Right ventricle myocardium superior (tissue), 1 donor: ENCODE measurements around the gene RYR2. TPM values are rescaled to one million over a fixed set of nuclear protein-coding genes. Genes with fewer than 3 reads are reported as not detected.

Source experiments
- ATAC-seq: fragments of 200-7000 bp; cut with Tn5 transposase; one replicate; pipeline ENCODE4 v1.9.1; 2020; ENCODE audit warnings: mild to moderate bottlenecking; ENCODE audit not compliant: poor library complexity
- DNase-seq: peaks from one replicate; pipeline ENCODE4 v3.0.0-alpha.2; 2020
- intact Hi-C: fragments of 100-400 bp; cut with DNase I; formaldehyde crosslinking; loops from one replicate; pipeline ENCODE4 v1.11.2; 2022
- total RNA-seq: library from RNA; stranded (reverse); fragmentation: NEBNext Ultra II Directional; extraction: Animal tissue kit (Norgen Biotek cat#: 25700); gene quantifications from one replicate; pipeline ENCODE4 v1.2.1, GENCODE V29; 2021
- donor health status: DM: no; HTN: yes; CAD: no; lungs with severe emphysema.

Gene RYR2
- total RNA-seq, 1 donor from 2014 or later, result 744 TPM

DNA sequence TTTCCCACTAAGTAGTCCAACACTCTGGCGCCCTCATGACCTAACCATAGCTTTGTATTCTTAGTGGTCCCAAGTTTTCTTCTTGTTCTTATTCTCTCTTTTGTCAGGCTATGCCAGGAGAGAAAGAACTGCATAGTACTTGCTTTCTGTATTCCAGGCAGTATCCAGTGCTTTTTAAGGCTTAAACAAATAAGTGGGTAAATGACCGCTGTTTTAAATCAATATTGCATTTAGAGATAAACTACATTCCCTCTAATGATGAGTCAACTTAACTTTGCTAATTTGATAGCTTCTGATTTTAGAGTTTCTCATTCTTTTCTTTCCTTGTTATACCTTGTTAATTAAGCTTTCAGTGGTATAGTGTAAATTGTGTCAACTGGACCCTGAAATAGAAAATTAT lies 709.1 kb downstream of the RYR2 start:
- intact Hi-C loops, result no loop called here
- DNase-seq (no peak), ATAC-seq (no peak)

DNA sequence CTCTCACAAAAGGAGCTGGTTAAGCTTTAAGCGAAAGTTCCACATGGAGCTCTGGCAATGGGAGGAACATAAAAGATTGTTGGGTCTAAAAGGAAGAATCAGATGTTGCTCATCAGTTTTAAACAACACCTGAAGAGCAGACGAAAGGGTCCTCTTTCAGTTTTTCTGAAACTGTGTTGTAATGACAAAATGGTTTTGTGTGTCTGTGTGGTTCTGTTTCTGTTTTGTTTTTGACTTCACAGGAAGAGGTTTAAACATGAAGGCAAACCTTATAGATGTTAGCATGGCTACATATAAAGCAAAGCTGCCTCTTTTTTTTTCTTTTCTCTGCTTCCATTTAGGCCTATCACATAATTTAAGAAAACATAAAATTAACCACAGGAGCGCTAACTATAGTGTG lies 712.6 kb downstream of the RYR2 start:
- ATAC-seq (no peak), DNase-seq (no peak)
- intact Hi-C loops, result no loop called here

DNA sequence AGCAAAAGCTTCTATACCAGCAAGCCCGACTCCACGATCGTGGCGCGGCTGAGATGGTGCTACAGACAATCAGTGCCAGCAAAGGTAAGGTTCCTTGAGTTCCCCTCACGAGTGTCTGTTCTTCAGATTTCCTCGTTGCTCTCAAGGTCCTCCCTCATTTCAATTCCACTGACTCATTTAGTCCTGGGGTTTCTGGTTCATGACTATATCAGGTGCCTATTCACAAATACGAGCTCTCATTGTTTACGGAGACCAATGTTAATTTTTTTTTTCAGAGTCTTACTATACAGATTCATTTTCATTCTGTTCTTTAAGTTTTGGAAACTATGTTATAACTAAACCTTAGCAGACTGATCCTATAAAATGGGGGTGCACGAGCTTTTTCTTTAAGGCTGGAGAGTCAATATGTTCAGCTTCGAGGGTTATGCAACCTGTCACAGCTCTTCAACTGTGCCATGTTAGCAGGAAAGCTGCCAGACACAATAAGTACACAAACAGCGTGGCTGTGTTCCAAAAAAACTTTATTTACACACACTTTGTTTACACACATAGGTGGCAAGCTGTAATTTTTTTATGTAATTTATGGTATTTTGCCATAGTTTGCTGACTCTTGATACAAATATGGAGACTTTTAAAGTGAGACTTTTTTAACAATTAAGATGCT lies 714.5 kb downstream of the RYR2 start:
- intact Hi-C loops, result no loop called here
- ATAC-seq, result no peak
- no peak for DNase-seq

DNA sequence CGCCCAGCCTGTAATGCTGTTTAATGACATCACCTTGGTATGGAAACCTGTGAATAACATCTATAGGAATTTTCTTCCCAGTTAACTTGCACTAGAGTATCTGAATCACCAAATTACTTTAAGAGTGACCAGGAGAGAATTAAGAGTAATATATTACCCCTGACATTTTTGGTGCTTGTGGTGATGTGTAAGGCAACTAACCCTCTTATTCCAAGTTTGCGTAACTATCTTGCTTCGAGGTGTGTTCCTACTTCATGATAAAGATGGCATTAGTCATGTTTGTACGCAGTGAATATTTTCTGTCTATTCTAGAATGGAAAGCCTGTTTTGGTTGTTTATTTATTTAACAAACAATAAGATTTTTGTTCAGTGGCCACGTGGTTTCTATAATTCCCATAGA lies 717.4 kb downstream of the RYR2 start:
- ATAC-seq (no peak), DNase-seq (no peak)
- intact Hi-C loops, result no loop called here

DNA sequence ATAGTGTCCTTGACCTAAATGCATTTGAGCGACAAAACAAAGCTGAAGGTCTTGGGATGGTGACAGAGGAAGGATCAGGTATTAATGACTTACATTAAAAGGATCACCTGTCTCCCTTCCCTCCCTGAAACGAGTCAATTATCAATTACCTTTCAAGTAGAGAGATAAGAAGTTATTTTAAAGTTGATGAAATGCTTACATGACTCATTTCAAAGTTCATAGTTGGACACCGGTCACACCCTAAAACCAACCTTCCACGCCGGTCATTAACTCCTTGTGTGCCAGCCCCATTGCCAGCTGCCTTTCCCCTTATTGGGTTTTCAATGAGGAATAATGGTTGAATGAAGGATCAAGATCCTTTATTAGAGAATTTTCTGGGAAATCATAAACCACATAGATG lies 719.0 kb downstream of the RYR2 start:
- ATAC-seq, result peak; percentile 11

DNA sequence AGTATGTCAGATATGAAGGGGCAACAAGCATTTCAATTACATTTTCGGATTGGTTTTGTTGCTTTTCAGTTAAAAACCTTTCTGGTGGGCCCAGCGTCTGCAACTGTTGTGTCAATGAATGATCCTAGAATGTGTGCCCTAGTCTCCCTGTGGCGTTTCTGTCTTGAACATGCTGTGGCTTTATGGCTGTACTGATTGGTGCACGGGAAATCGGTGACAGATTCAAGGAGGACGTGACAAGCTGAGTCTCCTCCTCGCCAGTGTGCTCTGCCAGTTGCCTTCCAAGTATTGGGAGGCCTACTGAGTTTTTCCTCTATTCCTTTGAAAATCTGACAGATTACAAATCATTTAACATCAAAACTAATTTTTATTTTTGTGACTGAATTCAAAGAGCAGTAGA lies 721.2 kb downstream of the RYR2 start:
- intact Hi-C loops, result no loop called here
- peak; percentile 30 for ATAC-seq
- DNase-seq, result no peak

More for the DNA sequence above, 719.0 kb downstream of the RYR2 start:
- no peak for DNase-seq
- intact Hi-C loops, result no loop called here

DNA sequence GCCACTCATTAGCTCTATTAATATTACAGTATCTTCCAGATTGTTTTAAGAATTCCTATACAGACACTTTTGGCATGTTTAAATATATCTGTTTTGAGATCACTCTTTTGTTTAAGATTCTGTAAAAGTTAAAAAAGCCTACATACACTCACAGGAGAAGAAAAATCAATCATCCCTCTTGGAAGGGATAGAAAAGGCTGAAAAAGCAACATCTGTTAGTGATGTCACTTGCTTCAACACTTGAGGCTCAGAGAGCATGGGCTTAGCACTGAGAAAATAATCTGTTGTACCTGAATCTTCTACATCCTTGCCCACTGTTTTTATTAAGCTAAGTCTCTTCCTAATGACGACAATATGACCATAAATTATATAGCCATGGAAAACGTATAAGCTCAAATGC lies 721.8 kb downstream of the RYR2 start:
- intact Hi-C loops, result no loop called here
- no peak for DNase-seq

DNA sequence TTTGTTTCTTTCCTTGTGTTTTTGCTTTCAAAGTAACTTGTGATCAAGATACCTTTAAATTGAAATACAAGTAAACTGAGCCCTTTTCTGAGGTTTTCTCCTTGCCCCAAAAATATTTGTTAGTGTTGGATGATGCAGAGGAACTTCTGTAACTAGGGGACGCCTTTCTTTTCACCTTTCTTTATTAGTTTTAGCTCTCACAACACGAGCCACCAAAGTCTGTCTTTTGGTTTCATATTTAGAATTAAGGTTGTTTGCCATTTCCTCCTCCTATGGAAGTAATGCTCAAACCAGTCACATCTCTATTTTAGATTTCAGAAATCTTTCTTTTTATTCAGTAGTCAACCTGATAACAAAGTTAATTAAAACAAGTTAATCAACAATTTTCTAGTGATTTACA lies 727.9 kb downstream of the RYR2 start:
- ATAC-seq, result no peak

More for the DNA sequence above, 721.8 kb downstream of the RYR2 start:
- ATAC-seq, result no peak

DNA sequence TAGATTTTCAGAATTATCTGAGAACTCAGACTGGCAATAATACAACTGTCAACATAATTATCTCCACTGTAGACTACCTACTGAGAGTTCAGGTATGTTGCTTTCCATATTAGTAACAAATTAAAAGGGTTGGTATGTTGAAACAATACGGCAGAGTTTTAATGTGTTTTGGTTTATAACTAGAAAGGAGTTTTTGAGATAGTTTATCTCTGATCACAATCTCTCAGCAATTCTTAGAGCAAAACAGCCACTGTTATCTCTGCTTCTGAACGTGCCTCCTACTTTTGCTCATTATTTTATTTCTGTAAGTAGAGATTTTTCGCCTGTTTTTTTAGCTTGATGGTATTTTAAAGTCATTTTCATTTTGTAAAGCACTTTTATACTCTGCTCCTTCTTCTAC lies 730.0 kb downstream of the RYR2 start:
- no peak for DNase-seq
- intact Hi-C loops, result no loop called here
- ATAC-seq, result no peak

More for the DNA sequence above, 727.9 kb downstream of the RYR2 start:
- intact Hi-C loops, result no loop called here
- DNase-seq, result no peak

DNA sequence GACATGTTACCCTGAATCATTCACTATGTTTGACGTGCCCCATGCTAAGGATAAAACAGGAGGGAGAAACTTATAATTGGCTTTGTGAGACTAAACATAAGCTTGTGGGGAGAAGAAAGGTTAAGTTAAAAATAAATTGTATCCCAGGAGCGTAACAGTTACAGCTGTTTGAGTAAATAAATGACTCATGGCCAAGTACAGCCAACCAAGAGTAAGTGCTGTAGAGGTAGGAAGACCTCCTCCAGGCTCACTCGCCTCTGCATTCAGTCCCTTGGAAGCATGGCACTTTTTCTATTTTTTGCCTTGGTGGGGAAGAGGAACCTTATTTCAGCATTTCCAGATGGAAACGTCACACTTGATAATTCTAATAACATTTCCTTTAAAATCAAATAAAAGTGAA lies 732.3 kb downstream of the RYR2 start:
- DNase-seq, result no peak
- intact Hi-C loops, result no loop called here
- peak; percentile 25 for ATAC-seq

DNA sequence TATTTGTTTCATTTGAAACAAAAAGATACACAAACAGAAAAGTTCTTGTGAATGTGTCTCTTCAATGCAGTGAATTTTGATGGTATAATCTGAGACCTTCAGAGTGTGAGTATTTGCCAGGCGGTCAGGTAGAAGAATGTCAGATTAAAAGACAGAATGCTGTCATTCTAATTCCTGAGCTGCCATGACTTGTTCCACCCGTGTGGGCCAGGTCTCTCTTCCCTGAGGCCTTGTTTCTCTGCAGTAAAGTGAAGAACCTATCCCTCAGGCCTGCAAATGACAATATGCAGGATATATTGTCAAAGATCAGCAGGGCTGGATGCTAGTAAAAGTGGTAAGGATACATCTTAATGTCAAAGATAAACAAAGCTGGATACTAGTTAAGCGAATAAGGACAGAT lies 737.4 kb downstream of the RYR2 start:
- no peak for ATAC-seq

DNA sequence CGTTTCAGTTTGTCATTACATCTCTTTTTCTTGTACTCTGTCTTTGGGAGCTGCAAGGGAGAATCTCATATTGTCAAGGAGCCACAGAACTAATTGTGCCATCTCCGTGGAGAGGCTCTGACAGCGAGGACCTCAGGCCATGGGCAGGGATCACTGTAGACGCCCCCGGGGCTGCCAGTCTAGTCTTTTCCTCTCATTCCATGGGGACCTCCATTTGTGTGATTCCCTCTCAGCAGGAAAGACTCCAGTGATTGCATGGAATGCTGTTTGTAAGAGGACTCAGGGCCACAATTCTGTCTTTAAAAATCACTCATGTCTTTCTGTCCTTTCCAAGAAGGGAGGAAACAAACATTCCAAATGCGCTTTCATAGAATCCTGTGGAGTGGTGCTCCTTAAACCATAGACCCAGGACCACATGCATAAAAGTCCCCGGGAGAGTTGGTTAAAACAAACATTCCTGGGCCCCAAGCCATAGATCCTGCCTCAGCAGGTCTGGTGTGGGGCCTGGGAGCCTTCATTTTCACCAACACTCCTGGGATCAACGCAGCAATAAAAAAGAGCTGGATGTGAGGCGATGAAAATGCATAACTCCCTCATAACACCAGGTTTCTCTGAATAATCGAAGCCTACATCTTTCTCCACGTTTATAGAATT lies 744.2 kb downstream of the RYR2 start:
- intact Hi-C loops, result no loop called here
- peak; percentile 5 for ATAC-seq
- no peak for DNase-seq

More for the DNA sequence above, 737.4 kb downstream of the RYR2 start:
- DNase-seq, result no peak
- intact Hi-C loops, result no loop called here

DNA sequence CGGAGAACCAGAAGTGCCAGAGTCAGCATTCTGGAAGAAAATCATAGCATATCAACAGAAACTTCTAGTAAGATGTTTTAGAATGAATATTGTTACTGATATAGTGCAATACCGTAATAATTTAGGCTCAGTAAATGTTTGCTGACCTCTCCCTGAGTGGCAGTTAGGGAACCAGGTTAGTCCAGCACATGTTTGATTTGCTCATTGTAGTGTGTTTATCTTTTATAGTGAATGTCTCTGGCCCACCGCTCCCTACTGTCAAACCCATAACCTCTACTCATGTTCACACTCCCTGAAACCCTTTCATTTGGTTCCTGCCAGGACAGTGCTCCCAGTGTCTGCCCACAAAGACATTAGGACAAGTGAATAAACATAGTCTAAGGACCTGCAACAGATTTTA lies 746.1 kb downstream of the RYR2 start:
- ATAC-seq (no peak), DNase-seq (no peak)
- intact Hi-C loops, result no loop called here

DNA sequence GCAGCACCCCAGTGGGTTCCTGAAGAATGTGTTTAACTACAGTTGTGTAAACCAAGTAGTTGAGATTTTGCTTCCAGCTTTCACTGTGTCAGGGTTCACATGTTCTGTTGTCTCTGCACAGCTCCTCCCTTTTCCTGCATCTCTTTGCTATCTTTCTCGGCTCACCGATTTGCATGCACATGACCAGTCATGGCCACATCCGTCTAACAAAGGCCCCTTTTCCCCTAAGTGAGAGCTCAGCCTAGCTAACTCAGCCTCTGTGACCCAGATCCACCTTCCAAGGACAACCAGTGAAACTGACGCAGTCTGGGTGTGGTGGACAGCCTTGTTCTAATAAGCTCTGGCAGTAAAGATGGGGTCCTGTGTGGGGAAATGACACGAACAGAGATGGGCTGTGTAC lies 747.6 kb downstream of the RYR2 start:
- intact Hi-C loops, result no loop called here
- ATAC-seq, result peak; percentile 10
- DNase-seq, result no peak

DNA sequence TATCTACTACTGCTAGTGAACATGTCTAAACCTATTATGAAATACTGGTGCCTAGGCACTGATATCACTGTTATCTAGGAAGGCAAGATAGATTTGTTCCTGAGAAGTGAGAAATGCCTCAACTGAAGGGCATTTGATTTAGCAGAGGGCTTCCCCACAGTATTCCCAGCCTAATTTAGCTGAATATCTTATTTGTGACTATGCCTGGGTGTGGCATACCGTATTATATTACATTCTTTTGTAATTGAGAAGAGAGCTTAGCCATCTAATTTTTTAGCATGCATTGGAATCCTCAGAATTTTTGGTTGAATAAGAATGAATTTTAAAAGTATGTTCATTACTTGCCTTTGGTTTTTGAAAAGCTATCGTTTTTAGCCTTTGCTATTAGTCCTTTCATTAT lies 749.6 kb downstream of the RYR2 start:
- intact Hi-C loops, result no loop called here
- DNase-seq (no peak), ATAC-seq (no peak)

DNA sequence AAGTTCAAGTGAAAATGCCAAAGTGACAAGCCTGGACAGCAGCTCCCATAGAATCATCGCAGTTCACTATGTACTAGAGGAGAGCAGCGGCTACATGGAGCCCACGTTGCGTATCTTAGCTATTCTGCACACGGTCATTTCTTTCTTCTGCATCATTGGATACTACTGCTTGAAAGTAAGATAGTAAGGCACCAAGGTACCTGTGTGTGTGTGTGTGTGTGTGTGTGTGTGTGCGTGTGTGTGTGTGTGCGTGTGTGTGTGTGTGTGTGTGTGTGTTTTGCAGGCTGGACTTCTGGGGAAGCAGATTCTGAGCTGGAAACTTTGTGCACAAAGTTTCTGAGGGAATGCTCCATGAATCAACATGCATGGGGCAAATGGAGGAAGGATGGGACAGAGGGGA lies 750.2 kb downstream of the RYR2 start:
- intact Hi-C loops, result no loop called here

DNA sequence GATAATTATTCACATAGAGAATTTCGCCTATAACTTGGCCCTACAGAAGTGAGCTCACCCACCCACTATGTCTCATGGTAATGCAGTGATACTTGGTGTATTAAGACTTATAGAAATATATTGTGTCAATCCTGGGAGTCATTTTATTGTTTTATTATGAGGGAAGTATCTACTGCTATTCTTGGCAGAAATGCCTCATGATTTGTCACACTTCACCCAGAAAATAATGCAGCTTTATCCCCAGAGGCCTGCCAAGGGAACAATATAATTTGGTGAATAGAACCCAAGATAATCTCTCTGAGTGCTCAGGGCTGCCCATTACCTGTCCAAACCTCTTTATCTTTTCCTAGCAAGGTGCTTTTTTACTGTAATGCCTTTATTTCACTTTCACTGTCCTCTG lies 750.7 kb downstream of the RYR2 start:
- intact Hi-C loops, result no loop called here
- ATAC-seq, result no peak

More for the DNA sequence above, 750.2 kb downstream of the RYR2 start:
- DNase-seq (no peak), ATAC-seq (no peak)

DNA sequence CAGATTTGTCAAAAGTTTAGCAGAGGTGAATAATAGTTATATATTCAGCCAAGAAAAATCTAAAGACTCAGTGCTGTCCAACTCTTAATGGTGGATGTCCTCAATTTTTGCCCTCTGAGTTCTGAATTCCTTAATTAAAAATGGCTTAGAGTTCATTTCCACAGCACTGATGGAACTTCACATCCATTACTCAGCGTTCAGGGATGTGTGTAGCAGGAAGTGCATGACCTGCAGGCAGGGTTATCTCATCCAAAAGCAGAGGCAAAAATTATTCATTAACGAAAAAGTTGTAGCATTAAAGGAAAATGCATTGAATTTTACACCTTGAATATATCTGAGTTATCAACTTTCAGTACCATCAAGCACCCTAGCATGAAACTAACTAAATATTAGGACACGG lies 752.1 kb downstream of the RYR2 start:
- intact Hi-C loops, result no loop called here
- ATAC-seq (no peak), DNase-seq (no peak)

More for the DNA sequence above, 750.7 kb downstream of the RYR2 start:
- no peak for DNase-seq

DNA sequence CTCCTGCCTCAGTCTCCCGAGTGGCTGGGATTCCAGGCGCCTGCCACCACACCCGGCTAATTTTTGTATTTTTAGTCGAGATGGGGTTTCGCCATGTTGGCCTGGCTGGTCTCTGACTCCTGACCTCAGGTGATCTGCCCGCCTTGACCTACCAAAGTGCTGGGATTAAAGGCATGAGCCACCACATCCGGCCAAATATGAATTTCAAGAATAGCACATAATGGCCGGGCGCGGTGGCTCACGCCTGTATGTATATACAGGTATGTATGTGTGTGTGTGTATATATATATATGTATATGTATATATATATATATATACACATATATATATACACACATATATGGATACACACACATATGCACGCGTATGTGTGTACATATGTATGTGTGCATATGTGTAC lies 753.6 kb downstream of the RYR2 start:
- intact Hi-C loops, result no loop called here
- ATAC-seq, result no peak
- no peak for DNase-seq

DNA sequence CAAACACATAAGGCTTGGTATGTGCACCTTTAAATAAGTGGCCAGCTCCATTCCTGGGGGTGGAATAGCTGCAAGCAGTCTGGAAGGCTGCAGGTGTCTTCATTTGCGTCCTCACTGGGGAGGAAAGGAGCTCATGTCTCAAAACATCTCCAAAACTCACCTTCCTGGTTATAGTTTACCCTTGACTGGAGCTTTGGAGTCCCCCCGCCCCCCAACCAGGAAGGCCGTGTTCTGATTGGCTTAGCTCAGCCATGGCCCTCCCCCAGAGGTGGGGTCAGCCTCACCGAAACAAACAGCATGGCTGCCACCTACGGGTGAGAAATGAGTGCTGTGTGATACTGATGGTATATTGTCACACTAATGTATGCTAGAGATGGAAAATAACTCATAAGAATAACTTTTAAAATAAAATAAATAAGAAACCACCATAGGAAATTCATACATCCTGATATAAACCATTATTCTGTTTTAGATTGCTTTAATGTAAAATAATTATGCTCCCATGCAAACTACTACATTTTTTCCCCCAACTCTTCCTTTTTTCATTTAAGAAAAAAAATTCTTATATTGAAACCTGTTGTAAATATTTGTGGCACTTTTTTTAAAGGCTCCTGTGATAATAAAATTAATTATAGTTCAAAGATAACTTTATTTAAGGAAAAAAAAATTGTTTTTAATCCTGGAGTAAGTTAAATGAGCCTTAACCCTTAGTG lies 757.9 kb downstream of the RYR2 start:
- intact Hi-C loops, result no loop called here
- DNase-seq (peak; percentile 57), ATAC-seq (peak; percentile 59)
